Tibial nerve (tissue), 4 donors: ENCODE data around the gene DOHH.

Experiments
- EP300 ChIP-seq, 2 donors: sonication (generic); formaldehyde crosslinking; IDR thresholded peaks; one replicate each; pipeline ENCODE4 v1.6.1; 2017; ENCODE audit warnings: antibody characterized with exemption in 2 of 2, mild to moderate bottlenecking in 1 of 2
- POLR2A ChIP-seq, 2 donors: fragments of 450-650 bp; IDR thresholded peaks; one replicate each; pipeline ENCODE4 v1.6.1; 2017; ENCODE audit warnings: antibody characterized with exemption in 2 of 2, mild to moderate bottlenecking in 2 of 2, moderate library complexity in 2 of 2
- TF ChIP-seq, protein P1 (sequence below), 5 experiments: fragments of 200-600 bp in 3 of 5; fragments of 450-650 bp in 2 of 5; sonication (generic) in 3 of 5; IDR thresholded peaks; one replicate each; pipeline ENCODE4 v1.5.1; 2016 to 2019; ENCODE audit warnings: antibody characterized with exemption in 5 of 5, mild to moderate bottlenecking in 3 of 5, moderate library complexity in 2 of 5

DNA sequence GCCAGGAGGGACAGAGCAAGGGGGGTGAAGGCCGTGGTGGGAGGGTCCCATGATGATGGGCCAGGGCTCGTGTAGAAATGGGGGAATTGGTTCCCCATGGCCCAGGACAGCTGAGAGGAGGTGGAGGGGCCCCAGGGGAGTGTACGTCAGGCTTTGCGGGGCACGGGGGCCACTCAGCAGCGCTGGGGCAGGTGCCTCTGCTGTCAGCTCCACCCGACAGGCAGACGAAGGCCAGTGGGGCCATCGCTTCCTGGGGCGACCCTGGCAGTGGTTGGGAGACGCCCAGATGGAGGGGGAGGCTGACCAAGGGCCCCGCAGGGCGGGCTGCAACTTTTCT is 36.6 kb upstream of the DOHH start:
- TF ChIP-seq EP300 (IDR thresholded peaks at IDR 0.05) = no peak
- TF ChIP-seq POLR2A (IDR thresholded peaks at IDR 0.05) = no peak
- TF ChIP-seq, protein P1, sequence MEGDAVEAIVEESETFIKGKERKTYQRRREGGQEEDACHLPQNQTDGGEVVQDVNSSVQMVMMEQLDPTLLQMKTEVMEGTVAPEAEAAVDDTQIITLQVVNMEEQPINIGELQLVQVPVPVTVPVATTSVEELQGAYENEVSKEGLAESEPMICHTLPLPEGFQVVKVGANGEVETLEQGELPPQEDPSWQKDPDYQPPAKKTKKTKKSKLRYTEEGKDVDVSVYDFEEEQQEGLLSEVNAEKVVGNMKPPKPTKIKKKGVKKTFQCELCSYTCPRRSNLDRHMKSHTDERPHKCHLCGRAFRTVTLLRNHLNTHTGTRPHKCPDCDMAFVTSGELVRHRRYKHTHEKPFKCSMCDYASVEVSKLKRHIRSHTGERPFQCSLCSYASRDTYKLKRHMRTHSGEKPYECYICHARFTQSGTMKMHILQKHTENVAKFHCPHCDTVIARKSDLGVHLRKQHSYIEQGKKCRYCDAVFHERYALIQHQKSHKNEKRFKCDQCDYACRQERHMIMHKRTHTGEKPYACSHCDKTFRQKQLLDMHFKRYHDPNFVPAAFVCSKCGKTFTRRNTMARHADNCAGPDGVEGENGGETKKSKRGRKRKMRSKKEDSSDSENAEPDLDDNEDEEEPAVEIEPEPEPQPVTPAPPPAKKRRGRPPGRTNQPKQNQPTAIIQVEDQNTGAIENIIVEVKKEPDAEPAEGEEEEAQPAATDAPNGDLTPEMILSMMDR (IDR thresholded peaks at IDR 0.05) = no peak
